ENCODE measurements around the gene SPON1.

Gene SPON1

DNA sequence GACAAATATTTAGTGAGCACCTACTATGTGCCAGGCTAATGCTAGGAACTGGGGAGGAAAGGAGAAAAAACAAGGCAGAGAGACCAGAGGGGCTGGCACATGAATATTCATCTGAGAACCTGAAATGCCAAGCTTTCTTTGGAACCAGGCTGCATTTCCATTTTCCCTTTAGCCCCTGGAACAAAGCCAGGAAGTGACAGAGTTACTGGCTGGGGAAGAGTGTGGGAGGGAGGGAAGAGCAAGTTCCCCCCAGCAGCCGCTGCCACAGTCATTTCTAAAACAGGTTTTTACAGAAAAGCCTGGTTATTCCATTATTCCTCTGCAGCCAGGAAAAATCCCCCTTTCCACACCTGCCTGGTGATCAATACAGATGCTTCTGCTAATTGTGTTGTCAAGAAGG, 97.0 kb downstream of the SPON1 start:
- H3K4me3 ChIP-seq (ENCODE audit: low read length in 2 of 2), result no peak overlapping the region
- H3K27me3 ChIP-seq (ENCODE audit: control insufficient read depth in 1 of 2, insufficient read depth in 2 of 2, low read length in 2 of 2), result no peaks in the 10 kb centered on the region
- H3K4me1 ChIP-seq (ENCODE audit: control insufficient read depth, insufficient read depth, low read length), result peaks cover 22% of the 10 kb centered on the region
- H3K36me3 ChIP-seq (ENCODE audit: control insufficient read depth in 2 of 2, insufficient read depth in 2 of 2, low read length in 2 of 2), result peaks cover 0 to 3% of the 10 kb centered on the region in 2 donors
- no peaks in the 10 kb centered on the region for H3K9me3 ChIP-seq (ENCODE audit: control insufficient read depth in 2 of 2, low read length in 2 of 2)
- H3K27ac ChIP-seq (ENCODE audit: low read length), result no peak overlapping the region
- H3K9ac ChIP-seq (ENCODE audit: low read length in 2 of 2), result no peak overlapping the region

DNA sequence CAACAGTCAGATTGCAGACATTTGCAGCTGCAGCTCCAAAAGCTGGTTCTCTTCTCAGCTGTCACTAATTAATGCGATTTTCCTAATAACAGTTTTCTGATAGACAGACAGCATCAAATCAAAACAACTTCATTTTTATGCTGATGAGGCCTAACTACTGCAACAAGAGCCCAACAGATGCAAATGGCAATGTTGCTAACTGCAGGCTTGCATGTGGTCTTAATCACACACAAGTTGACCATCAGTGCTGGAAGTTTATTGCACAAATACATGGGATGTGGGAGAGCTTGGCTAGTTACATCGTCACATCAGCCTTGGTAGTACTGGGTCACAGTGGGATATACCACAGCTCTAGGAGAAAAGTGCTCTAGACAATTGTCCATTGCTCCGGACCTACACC, 99.2 kb downstream of the SPON1 start:
- Histone ChIP-seq H3K9ac (ENCODE audit: low read length in 2 of 2) (no peak overlapping the region), H3K4me3 (ENCODE audit: low read length in 2 of 2) (no peak overlapping the region), H3K4me1 (ENCODE audit: control insufficient read depth, insufficient read depth, low read length) (peaks cover 31% of the 10 kb centered on the region), H3K27ac (ENCODE audit: low read length) (no peak overlapping the region), H3K9me3 (ENCODE audit: control insufficient read depth in 2 of 2, low read length in 2 of 2) (no peaks in the 10 kb centered on the region), H3K36me3 (ENCODE audit: control insufficient read depth in 2 of 2, insufficient read depth in 2 of 2, low read length in 2 of 2) (peaks cover 0 to 3% of the 10 kb centered on the region in 2 donors), H3K27me3 (ENCODE audit: control insufficient read depth in 1 of 2, insufficient read depth in 2 of 2, low read length in 2 of 2) (no peaks in the 10 kb centered on the region)

DNA sequence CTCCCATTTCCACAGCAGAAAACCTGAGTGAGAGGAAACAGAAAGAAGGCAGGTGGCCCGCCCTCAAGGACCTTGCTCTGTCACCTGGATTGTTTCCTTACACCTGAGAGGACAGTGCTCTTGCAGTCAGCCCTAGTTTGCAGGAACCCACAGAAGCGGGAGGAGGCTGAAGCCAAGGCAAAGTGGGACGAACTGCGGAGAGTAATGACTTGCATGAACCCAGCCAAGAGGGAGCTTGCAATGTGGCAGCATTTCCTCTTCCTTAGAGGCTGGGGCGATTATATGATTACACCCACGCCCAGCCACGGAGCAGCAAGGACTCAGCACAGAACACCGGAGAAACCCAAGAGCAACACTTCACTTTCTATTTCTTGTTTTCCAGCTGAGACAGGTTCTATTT, 102.6 kb downstream of the SPON1 start:
- Histone ChIP-seq H3K9ac (ENCODE audit: low read length in 2 of 2) (no peak overlapping the region), H3K9me3 (ENCODE audit: control insufficient read depth in 2 of 2, low read length in 2 of 2) (no peaks in the 10 kb centered on the region), H3K36me3 (ENCODE audit: control insufficient read depth in 2 of 2, insufficient read depth in 2 of 2, low read length in 2 of 2) (peaks cover 0 to 5% of the 10 kb centered on the region in 2 donors), H3K27me3 (ENCODE audit: control insufficient read depth in 1 of 2, insufficient read depth in 2 of 2, low read length in 2 of 2) (no peaks in the 10 kb centered on the region), H3K4me3 (ENCODE audit: low read length in 2 of 2) (peak overlapping the region in 1 of 2 donors; percentile 36), H3K4me1 (ENCODE audit: control insufficient read depth, insufficient read depth, low read length) (peaks cover 15% of the 10 kb centered on the region), H3K27ac (ENCODE audit: low read length) (no peak overlapping the region)

DNA sequence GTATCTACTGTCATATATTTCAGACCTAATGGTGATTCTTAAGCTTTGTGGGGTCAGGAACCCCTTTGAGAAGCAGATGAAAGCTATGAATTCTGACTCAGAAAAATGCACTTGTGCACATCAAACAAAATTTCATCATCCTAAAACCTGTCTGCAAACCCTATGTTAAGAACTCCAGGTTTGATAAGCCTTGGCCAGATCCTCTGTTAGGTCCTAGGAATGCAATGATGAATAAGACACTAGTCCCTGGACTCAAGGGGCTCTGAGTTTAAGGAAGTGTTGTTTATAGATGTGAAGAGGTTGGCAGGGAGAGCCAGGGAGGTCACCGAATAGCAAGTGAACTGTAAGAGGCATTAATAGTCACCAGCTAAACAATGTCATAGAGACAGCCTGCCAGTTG, 103.2 kb downstream of the SPON1 start:
- peaks cover 15% of the 10 kb centered on the region for H3K4me1 ChIP-seq (ENCODE audit: control insufficient read depth, insufficient read depth, low read length)
- H3K27ac ChIP-seq (ENCODE audit: low read length), result no peak overlapping the region
- no peak overlapping the region for H3K9ac ChIP-seq (ENCODE audit: low read length in 2 of 2)
- no peaks in the 10 kb centered on the region for H3K27me3 ChIP-seq (ENCODE audit: control insufficient read depth in 1 of 2, insufficient read depth in 2 of 2, low read length in 2 of 2)
- H3K36me3 ChIP-seq (ENCODE audit: control insufficient read depth in 2 of 2, insufficient read depth in 2 of 2, low read length in 2 of 2), result peaks cover 0 to 5% of the 10 kb centered on the region in 2 donors
- no peaks in the 10 kb centered on the region for H3K9me3 ChIP-seq (ENCODE audit: control insufficient read depth in 2 of 2, low read length in 2 of 2)
- H3K4me3 ChIP-seq (ENCODE audit: low read length in 2 of 2), result no peak overlapping the region

DNA sequence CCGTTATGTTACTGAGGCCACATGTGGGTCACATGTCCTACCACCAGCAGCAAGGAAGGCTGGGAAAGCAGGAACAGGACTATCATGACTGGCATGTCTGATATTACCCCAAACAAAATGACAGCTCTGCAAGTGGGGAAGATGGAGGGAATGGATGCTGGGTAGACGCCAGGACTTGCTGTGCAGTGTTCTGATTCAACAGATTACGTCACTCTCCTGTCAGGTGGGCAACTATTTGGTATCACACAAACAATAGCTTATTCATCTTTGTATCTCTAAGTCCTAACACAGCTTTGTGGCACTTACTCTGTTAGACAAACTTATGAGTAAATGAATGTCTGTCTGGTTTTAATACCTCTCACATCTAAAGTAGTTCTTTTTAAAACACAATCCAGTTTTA, 105.2 kb downstream of the SPON1 start:
- Histone ChIP-seq H3K27me3 (ENCODE audit: control insufficient read depth in 1 of 2, insufficient read depth in 2 of 2, low read length in 2 of 2) (no peaks in the 10 kb centered on the region), H3K27ac (ENCODE audit: low read length) (no peak overlapping the region)

DNA sequence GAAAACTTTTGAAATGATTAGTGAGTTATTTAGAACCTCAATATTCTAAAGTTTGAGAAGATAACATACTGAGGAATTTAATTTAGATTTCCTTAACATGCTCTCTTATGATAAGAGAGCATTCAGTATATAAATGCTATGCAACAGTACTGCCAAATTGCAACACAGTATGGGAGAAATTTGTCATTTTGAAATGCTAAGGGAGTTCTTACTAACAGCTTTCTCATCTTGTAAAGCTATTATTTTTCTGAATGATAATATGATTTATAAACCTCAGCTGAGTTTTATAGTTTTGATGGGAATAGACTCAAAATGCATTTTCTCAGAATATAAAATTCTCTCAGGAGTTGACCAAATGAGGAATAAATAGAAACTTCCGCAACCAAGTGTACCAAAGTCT, 108.4 kb downstream of the SPON1 start:
- H3K36me3 ChIP-seq (ENCODE audit: control insufficient read depth in 2 of 2, insufficient read depth in 2 of 2, low read length in 2 of 2), result peaks cover 0 to 2% of the 10 kb centered on the region in 2 donors
- peaks cover under 1% of the 10 kb centered on the region for H3K4me1 ChIP-seq (ENCODE audit: control insufficient read depth, insufficient read depth, low read length)
- no peak overlapping the region for H3K27ac ChIP-seq (ENCODE audit: low read length)
- H3K27me3 ChIP-seq (ENCODE audit: control insufficient read depth in 1 of 2, insufficient read depth in 2 of 2, low read length in 2 of 2), result no peaks in the 10 kb centered on the region
- no peaks in the 10 kb centered on the region for H3K9me3 ChIP-seq (ENCODE audit: control insufficient read depth in 2 of 2, low read length in 2 of 2)
- H3K4me3 ChIP-seq (ENCODE audit: low read length in 2 of 2), result no peak overlapping the region
- no peak overlapping the region for H3K9ac ChIP-seq (ENCODE audit: low read length in 2 of 2)

More for the DNA sequence above, 105.2 kb downstream of the SPON1 start:
- no peaks in the 10 kb centered on the region for H3K9me3 ChIP-seq (ENCODE audit: control insufficient read depth in 2 of 2, low read length in 2 of 2)
- H3K4me1 ChIP-seq (ENCODE audit: control insufficient read depth, insufficient read depth, low read length), result peaks cover 15% of the 10 kb centered on the region
- H3K36me3 ChIP-seq (ENCODE audit: control insufficient read depth in 2 of 2, insufficient read depth in 2 of 2, low read length in 2 of 2), result peaks cover 0 to 3% of the 10 kb centered on the region in 2 donors
- H3K9ac ChIP-seq (ENCODE audit: low read length in 2 of 2), result no peak overlapping the region
- no peak overlapping the region for H3K4me3 ChIP-seq (ENCODE audit: low read length in 2 of 2)

DNA sequence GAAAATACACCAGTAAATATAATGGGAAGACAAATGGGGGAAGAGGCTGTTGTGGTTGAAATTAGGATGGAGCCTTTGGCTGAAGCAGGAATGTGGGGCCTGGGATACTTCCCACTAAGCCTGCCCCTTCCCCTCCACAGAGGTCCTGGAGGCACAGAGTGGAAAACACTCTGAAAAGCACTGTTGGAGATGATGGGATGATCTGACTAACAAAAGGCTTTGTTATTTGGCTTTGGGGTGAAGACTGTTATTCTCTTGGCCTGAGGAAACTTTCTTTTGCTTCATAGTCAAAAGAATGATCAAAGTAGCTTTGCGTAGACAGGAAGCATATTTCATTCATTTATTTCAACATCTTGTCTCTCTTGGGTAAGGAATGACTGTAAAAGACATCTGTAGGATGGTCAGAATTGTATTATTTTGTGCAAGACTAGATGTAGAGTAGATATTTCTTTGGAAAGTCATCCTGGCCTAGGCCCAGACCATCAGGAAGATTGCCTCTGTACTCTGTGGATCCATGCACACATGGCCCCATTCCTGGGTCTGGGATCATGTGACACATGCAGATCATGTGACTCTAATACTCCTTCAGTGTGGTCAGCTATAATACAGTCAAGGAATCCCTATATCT, 111.4 kb downstream of the SPON1 start:
- Histone ChIP-seq H3K4me1 (ENCODE audit: control insufficient read depth, insufficient read depth, low read length) (no peaks in the 10 kb centered on the region), H3K36me3 (ENCODE audit: control insufficient read depth in 2 of 2, insufficient read depth in 2 of 2, low read length in 2 of 2) (no peaks in the 10 kb centered on the region), H3K9ac (ENCODE audit: low read length in 2 of 2) (no peak overlapping the region), H3K4me3 (ENCODE audit: low read length in 2 of 2) (no peak overlapping the region), H3K27me3 (ENCODE audit: control insufficient read depth in 1 of 2, insufficient read depth in 2 of 2, low read length in 2 of 2) (no peaks in the 10 kb centered on the region), H3K27ac (ENCODE audit: low read length) (no peak overlapping the region), H3K9me3 (ENCODE audit: control insufficient read depth in 2 of 2, low read length in 2 of 2) (no peaks in the 10 kb centered on the region)

DNA sequence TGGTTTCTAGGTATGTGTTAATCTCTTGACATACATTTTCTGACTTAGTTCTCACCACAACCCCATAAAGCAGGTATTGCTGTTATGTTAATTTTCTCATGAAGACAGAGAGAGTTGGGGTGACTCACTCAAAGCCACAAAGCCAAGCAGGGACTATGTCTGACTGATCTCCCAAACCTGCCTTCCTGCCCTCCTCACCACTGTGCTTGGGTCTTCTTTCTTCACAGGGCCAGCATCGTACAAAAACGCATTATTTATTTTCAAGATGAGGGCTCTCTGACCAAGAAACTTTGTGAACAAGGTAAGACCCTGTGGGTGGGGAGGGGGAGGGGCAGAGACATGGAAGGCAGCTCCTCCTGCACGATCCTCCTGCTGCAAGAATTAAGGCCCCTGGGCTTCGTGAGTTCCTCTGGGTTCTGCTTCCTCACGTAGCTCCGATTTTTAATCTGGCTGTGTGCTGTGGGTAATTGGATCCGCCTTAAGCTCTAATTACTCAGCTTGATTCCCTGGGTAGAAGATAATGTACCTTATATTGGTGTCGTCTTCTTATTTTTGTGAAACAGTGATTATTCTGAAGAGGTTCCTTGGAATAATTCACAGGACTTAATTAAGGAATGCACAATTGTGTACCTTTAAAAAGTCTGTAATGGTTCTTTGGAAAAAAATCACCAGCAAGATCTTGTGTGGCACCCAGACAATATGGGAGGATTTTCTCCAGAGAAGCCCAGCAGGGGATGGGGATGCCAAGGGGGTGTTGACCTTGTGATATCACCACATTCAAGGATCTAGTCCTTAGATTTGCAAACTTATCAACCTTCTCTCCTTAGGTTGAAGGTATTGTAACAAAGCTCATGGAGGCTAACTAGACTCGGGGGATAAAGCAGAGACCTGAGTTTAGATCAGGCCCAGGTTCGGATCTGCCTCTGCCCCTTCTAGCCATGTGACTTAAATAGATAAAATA, 112.9 kb downstream of the SPON1 start:
- no peaks in the 10 kb centered on the region for H3K4me1 ChIP-seq (ENCODE audit: control insufficient read depth, insufficient read depth, low read length)

DNA sequence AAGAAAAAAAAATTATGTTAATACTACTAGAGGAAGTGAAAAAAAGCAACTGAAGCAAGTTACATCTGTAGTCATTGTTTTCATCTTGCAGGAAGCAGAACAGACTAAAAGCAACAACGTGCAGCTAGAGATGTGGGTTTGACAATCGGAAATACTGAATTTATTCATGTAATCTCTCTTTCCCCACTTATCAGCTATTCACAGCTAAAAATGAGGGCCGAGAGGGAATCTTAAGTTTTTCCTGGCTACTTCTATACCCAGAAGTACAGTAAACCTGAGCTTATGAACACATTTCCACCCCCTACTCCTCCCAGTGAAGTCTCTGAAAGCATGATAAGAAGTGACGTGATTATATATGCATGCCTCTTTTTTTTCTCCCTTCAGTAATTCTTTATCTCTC, 116.5 kb downstream of the SPON1 start:
- Histone ChIP-seq H3K9ac (ENCODE audit: low read length in 2 of 2) (no peak overlapping the region), H3K9me3 (ENCODE audit: control insufficient read depth in 2 of 2, low read length in 2 of 2) (peaks cover 0 to under 1% of the 10 kb centered on the region in 2 donors), H3K27ac (ENCODE audit: low read length) (no peak overlapping the region)

More for the DNA sequence above, 112.9 kb downstream of the SPON1 start:
- H3K27ac ChIP-seq (ENCODE audit: low read length), result no peak overlapping the region
- no peak overlapping the region for H3K9ac ChIP-seq (ENCODE audit: low read length in 2 of 2)
- H3K36me3 ChIP-seq (ENCODE audit: control insufficient read depth in 2 of 2, insufficient read depth in 2 of 2, low read length in 2 of 2), result peaks cover under 1 to 7% of the 10 kb centered on the region in 2 donors
- no peak overlapping the region for H3K4me3 ChIP-seq (ENCODE audit: low read length in 2 of 2)
- H3K27me3 ChIP-seq (ENCODE audit: control insufficient read depth in 1 of 2, insufficient read depth in 2 of 2, low read length in 2 of 2), result no peaks in the 10 kb centered on the region
- no peaks in the 10 kb centered on the region for H3K9me3 ChIP-seq (ENCODE audit: control insufficient read depth in 2 of 2, low read length in 2 of 2)

DNA sequence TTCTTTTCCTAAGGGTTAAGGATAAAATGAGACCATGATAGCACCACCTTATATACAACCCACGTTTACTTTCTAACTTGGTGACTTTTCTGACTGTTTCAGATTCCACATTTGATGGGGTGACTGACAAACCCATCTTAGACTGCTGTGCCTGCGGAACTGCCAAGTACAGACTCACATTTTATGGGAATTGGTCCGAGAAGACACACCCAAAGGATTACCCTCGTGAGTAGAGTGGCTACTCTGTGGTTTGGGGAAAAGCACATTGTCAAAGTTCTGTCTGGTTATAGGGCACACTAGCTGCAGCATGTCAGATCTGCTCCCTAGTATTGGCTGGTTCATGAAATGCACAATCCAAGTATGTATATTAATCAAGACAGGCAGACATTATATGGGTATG, 117.3 kb downstream of the SPON1 start:
- Histone ChIP-seq H3K27ac (ENCODE audit: low read length) (no peak overlapping the region), H3K27me3 (ENCODE audit: control insufficient read depth in 1 of 2, insufficient read depth in 2 of 2, low read length in 2 of 2) (no peaks in the 10 kb centered on the region), H3K36me3 (ENCODE audit: control insufficient read depth in 2 of 2, insufficient read depth in 2 of 2, low read length in 2 of 2) (peaks cover 4 to 12% of the 10 kb centered on the region in 2 donors), H3K9me3 (ENCODE audit: control insufficient read depth in 2 of 2, low read length in 2 of 2) (peaks cover 0 to 3% of the 10 kb centered on the region in 2 donors), H3K4me1 (ENCODE audit: control insufficient read depth, insufficient read depth, low read length) (peaks cover 3% of the 10 kb centered on the region), H3K9ac (ENCODE audit: low read length in 2 of 2) (no peak overlapping the region), H3K4me3 (ENCODE audit: low read length in 2 of 2) (no peak overlapping the region)

More for the DNA sequence above, 116.5 kb downstream of the SPON1 start:
- Histone ChIP-seq H3K27me3 (ENCODE audit: control insufficient read depth in 1 of 2, insufficient read depth in 2 of 2, low read length in 2 of 2) (no peaks in the 10 kb centered on the region), H3K4me1 (ENCODE audit: control insufficient read depth, insufficient read depth, low read length) (peaks cover 3% of the 10 kb centered on the region), H3K36me3 (ENCODE audit: control insufficient read depth in 2 of 2, insufficient read depth in 2 of 2, low read length in 2 of 2) (peaks cover 4 to 12% of the 10 kb centered on the region in 2 donors), H3K4me3 (ENCODE audit: low read length in 2 of 2) (no peak overlapping the region)
